AG10803 (cell line): ENCODE measurements around the gene DDX31.

ENCODE experiments used
- DNase-seq: peaks from one replicate; pipeline ENCODE4 v3.0.0; 2010; ENCODE audit warnings: low read depth
- H3K4me3 ChIP-seq: 2 replicates; pipeline ENCODE4 v1.5.1; 2011; ENCODE audit warnings: mild to moderate bottlenecking, low read length, control low read depth
- TF ChIP-seq, protein P1 (sequence below): conservative IDR thresholded peaks from 2 replicates; pipeline ENCODE4 v1.5.1; 2011; ENCODE audit warnings: mild to moderate bottlenecking, low read length, control low read depth, inconsistent platforms

The DDX31 gene

DNA sequence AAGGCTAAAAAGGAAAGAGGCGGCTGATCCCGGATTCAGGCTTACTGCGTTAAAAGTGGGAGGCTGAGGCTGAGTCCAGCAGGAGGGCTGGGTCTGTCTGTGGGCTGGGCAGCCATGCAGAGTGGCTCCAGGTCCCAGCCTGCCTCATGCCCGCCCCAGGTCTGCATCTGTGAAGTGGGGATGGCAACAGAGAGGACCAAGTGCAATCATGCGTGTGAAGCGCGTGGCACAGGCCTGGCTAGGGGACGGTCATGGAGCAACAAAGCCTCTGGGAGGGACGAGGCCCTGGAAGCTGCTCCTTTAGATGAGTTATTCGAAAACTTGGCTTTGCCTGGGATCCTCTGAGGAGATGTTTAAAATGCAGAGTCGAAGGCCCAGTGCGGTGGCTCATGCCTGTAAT is 117.7 kb downstream of the DDX31 start:
- TF ChIP-seq, protein P1, sequence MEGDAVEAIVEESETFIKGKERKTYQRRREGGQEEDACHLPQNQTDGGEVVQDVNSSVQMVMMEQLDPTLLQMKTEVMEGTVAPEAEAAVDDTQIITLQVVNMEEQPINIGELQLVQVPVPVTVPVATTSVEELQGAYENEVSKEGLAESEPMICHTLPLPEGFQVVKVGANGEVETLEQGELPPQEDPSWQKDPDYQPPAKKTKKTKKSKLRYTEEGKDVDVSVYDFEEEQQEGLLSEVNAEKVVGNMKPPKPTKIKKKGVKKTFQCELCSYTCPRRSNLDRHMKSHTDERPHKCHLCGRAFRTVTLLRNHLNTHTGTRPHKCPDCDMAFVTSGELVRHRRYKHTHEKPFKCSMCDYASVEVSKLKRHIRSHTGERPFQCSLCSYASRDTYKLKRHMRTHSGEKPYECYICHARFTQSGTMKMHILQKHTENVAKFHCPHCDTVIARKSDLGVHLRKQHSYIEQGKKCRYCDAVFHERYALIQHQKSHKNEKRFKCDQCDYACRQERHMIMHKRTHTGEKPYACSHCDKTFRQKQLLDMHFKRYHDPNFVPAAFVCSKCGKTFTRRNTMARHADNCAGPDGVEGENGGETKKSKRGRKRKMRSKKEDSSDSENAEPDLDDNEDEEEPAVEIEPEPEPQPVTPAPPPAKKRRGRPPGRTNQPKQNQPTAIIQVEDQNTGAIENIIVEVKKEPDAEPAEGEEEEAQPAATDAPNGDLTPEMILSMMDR = no peak
- no peak overlapping the region for H3K4me3 ChIP-seq

DNA sequence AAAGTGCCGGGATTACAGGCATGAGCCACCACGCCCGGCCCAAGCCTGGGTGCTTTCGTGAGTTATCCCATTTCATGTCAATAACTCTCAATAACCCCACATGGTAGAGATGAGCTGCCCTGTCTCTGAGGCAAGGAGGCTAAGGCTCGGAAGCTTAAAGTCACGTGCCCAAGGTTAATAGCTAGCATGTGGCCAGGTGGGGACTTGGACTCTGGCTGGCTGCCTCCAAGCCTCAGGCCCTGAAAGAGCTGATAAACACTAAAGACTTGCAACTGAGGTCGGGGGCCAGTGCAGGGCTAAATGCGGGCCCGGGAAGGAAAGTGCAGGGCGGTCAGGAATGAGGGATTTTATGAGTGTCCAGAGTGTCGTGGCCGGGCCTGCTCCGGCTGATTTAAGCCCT is 118.2 kb downstream of the DDX31 start:
- TF ChIP-seq, protein P1 = no peak
- DNase-seq = no peak
- H3K4me3 ChIP-seq = no peak overlapping the region

More for the DNA sequence above, 117.7 kb downstream of the DDX31 start:
- no peak for DNase-seq

DNA sequence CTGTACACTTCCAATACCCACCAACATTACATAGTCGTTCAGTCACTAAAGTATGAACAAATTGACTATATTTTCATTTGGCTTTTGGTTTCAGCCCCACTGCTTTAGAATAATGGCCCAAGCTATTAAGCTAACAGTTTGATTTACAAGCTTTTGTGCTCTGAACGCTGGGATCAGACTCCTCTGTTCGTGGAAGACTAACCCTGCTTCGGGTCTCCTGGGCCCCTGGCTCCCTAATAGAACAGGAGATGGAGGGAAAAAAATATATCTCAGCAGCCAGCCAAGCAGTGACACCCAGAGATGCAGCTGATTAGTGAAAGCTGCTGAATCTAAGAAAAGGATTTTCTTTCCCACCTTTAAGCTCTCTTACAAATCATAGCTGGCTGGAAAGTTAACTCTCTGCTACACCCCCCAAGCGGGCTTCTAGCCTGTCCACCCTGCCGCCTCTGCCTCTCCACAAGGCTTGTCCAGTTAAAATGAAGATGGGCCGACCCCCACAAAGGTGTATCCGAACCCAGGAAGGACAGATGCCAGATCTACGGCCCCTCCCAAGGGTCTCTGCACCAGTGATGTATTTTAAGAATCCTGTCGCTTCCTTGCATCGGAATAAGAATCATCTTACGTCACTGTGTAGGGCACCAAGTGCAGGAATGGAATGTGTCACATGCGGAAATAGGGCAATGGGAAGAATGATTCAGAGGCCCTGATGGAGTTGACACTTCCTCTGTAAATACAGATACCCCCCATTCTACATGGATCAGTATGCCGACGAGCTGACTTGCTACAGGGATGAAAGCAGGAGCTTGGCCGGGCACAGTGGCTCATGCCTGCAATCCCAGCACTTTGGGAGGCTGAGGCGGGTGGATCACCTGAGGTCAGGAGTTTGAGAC is 120.8 kb downstream of the DDX31 start:
- no peak for DNase-seq
- TF ChIP-seq, protein P1 = no peak
- no peak overlapping the region for H3K4me3 ChIP-seq

DNA sequence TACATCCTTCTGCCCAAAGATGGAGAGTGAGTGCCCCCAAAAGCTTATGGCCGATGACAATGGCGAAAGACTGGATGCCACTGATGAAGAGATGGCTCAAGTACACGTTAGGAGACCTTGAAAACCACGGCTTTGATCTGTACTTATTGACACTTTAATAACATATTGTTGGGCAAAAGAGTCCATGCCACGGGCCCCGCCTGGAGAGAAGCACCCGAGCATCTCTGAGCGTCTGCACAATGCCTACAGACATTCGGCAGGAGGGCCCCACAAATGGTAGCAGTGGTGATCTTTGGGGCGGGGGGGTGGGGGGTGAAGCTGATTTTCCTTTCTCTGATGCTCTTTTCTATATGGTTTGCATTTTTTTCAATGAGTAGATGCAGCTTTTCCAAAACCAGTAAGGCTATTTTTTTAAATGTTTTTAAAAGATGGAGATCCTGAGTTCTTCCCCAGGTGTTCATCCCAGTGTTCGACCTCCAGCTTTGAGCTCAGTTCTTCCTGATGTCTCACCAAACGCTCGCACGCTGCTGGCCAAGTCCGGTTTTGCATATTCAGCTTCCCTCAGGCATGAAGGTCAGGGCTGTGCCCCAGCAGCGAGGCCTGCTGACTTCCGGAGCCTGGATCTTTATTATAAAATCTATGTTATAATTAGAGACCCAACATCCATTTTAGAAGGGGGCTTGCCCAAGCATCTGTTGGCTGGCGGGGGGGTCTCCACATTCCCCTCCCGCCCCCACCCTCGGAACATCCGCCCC is 121.6 kb downstream of the DDX31 start:
- TF ChIP-seq, protein P1 = no peak
- no peak for DNase-seq
- no peak overlapping the region for H3K4me3 ChIP-seq

- no peak overlapping the region for H3K4me3 ChIP-seq
- DNase-seq = no peak
- TF ChIP-seq, protein P1 = no peak
Measured at GRCh38 chr9:132547436-132547835, 122.3 kb downstream of the DDX31 start.

DNA sequence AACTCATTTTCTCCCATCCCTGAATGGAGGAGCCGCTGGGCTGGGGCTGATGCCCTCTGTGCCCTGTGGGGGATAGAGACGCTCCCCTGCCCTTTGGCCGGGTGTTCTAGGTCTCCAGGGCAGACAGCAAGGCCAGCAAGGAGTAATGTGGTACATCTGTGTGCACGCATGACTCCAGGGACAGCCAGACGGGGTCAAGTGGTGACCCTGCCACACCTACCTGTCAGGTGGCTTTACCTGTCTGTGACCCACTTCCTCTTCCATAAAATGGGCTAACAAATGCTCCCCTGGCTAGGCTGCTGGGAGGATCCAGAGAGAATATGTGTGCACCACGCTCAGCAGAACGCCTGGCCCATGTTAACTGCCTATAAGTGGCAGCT is 122.7 kb downstream of the DDX31 start:
- H3K4me3 ChIP-seq = no peak overlapping the region
- TF ChIP-seq, protein P1 = no peak
- no peak for DNase-seq
